ENCODE measurements around the gene APC2.

APC2 gene

DNA sequence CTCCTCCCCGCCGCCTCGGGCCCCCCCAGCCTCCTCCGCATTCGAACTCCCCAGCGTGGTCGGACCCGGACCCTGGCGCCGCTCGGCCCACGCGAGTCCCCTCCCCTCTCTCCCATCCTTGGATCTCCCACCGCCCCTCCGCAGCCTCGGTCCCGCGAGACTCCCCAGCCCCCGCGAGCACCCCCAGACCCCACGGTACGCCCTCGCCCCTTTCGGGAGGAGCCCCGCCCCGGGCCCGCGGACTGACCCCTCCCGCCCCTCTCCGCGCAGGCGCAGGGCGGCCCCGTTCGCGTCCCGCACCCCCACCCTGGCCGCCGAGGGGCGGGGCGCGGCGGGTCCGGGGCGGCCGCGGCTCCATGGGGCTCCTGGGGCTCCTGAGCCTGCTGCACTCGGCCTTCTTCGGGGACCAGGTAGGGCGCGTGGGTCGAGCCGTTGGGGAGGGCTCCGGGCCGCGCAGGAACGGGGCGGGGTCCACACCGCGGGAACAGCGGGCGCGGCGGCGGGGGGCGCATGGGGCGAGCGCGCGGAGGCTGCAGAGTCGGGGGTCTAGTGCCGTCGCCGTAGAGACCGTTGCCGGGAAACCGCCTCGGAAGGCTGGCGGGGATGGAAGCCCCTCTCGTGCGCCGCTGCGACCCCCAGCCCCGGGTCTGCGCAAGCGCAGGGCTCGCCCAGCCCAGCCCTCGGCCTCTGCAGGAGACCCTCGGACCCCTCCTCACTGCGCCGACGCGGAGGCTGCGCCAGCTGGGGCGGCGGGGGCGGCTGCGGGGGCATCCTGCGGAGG lies 3.8 kb upstream of the APC2 start:
- FAIRE-seq, result no peak
- DNase-seq (ENCODE audit: low spot score), result peak; percentile 84

DNA sequence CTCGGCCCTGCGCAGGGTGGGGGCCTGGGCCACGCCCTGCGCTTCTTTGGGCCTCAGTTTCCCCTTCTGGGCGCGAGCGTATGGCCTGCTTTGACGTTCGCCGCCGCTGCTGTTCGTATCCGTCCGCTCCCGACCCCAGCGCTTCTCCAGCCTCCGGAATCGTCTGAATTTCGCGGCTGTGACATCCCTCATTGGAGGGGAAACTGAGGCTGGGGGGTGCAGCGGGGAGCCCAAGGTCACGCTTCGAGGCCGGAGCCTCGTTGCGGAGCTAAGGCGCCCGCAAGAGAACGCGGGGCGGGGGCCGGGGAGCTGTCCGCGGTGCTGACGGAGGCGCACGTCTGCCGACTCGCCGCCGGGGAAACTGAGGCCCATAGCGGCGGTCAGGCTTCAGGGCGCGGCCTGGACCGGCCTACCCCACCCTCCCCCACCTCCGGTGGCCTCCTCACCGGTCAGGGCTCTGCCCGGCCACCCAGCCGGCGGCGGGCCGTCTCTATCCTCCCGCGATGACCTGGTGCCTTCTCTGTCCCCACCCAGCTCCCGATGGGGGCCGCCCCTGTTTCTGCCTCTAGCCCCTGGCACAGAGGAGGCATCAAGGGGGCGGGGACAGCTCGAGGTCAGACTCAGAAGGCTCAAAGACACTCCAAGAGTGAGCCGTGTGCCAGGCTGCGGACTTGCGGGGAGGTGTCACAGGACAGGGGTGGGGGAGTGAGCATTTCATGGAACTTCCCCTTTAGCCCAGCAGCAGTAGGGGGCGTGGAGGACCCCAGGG lies 3.0 kb upstream of the APC2 start:
- no peak for FAIRE-seq
- peak; percentile 30 for DNase-seq (ENCODE audit: low spot score)

DNA sequence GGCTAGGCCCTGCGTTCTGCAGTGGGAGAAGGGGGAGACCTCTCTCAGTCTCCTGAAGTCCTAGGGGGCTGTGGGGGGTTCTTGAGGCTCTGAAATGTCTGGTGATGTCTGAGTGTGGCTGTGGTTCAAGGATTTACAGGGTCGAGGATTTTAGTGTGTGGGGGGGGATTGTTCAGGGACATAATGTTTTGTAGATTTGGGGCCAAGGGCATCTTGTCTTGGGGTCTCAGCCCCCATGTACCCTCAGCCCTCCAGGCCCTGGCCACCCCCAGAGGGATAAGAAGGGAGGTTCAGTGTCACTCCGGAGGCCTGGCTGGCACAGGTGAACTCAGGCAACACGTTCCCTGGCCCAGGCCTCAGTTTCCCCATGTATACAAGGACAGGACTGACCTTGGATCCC lies 2.4 kb upstream of the APC2 start:
- DNase-seq (ENCODE audit: low spot score) (no peak), FAIRE-seq (no peak)

DNA sequence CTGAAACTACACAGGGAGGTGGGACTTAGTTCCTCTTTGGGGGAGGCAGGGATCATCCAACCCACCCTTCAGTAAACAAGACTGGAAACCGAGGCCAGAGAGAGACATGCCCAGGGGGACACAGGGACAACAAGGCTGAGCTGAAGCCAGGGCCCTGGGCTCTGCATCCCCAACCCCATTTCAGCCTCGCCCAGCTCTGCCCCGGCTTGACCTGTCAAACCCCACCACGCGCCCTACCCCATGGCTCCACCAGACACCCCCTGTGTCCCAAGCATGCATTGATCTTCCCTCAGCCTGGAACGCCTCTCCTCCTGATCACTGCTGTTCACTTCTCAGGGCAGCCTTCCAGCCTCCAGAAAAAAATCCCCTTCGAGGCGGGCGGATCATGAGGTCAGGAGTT lies 2.0 kb upstream of the APC2 start:
- DNase-seq (ENCODE audit: low spot score), result no peak
- FAIRE-seq, result no peak

DNA sequence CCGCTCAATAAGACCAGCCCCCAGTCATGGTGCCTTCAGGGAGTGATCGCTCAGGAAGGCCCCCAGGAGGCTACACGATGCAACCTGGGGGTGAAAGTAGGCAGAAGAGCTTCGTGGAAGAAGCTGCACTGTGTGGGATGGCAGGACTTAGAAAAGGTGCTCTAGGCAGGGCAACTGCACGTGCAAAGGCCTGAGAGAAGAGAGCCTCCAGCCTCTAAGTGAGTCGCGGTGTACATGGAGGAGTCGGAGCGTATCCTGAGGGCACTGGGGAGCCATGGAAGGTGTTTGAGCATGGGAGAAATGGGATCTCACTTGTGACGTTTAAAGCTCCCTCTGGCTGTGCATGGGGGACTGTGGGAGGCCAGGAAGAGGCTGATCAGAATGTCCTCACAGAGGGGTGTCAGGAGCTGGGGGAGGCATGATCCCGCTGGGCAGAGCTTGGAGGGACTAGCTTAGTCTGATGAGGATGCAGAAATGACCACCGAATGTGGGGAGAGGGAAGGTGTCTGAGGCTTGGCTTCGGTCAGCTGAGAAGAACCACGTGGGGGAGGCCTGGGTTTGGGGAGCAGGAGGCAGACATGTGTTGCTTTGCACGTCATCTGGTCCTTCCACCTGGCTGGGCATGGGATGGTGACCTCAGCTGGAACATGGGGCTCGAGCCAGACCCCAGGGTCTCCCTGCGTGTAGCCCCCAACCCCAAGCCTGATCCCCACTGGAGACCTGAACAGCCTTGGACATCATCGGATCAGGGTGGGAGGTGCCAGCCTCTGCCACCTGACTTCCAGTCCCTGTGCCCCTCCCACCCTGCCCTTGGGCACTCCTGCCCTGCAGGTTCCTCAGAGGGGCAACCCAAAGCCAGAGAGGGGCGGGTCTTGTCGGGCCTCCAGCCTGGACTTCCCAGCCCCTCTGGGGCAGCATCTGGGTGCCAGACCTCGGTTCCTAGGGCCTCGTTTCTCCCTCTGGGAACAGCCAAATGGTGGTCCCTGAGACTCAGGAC lies 1.1 kb downstream of the APC2 start:
- DNase-seq (ENCODE audit: low spot score) (no peak), FAIRE-seq (no peak)

DNA sequence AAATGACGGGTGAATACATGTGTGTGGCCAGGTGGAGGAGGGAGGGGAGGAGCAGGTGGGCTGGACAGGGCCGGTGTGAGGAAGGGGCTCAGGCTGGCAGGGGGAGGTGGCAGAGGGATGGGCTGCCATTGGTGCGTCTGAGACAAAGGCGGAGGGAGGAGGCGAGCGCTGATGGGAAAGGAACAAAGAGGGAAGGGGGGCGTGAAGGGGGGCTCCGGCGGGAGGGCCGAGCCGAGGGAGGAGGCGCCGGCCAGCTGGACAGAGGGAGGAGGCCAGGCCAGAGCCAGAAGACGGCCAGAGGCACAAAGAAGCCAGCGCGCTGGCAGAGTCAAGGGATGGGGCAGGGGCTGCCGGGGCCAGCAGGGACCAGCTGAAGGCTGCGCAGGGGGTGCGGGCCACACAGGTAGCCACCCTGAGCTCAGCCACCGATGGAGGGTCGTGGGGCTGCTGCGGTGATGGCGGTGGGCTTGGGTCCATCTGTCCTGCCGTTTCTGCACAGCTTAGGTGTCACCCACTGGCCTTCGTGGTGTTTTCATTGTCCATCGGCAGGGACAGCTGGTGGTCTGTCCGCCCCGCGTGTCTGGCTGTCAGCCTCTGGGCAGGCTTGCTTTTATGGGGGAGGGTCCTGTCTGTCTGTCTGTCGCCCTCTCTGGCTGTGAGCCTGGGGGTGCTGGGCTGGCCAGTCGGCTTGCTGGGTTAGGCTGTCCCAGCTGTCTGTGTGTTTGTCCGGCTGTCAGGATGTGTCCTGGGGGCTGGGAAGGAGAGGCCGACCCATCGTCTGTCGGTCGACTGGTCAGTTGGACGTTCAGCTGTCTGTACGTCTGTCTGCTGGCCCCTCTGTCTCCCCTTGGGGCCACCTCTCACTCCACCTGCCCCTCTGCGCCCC lies 2.2 kb downstream of the APC2 start:
- no peak for FAIRE-seq
- no peak for DNase-seq (ENCODE audit: low spot score)

DNA sequence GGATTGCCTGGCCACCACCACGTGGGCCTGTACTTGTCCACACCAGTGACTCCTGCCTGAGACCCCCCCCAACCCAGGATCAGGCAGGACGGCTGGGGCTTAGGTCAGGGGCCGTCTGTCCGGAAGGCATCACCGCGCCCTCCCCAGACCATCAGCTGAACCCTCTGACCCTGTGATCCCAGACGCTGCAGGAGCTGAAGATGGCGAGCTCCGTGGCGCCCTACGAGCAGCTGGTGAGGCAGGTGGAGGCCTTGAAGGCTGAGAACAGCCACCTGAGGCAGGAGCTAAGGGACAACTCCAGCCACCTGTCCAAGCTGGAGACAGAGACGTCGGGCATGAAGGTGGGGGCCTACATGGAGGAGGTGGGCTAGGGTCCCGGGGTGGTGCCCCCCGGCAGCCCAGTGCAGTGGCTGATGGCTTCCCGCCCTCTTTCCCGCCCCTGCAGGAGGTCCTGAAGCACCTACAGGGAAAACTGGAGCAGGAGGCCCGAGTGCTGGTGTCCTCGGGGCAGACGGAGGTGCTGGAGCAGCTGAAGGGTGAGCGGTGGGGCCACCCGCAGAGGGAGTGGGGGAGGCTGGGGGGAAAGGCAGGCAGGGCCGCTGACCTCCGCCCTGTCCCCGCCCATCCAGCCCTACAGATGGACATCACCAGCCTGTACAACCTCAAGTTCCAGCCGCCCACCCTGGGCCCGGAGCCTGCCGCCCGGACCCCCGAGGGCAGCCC lies 3.0 kb downstream of the APC2 start:
- FAIRE-seq (no peak), DNase-seq (ENCODE audit: low spot score) (no peak)

DNA sequence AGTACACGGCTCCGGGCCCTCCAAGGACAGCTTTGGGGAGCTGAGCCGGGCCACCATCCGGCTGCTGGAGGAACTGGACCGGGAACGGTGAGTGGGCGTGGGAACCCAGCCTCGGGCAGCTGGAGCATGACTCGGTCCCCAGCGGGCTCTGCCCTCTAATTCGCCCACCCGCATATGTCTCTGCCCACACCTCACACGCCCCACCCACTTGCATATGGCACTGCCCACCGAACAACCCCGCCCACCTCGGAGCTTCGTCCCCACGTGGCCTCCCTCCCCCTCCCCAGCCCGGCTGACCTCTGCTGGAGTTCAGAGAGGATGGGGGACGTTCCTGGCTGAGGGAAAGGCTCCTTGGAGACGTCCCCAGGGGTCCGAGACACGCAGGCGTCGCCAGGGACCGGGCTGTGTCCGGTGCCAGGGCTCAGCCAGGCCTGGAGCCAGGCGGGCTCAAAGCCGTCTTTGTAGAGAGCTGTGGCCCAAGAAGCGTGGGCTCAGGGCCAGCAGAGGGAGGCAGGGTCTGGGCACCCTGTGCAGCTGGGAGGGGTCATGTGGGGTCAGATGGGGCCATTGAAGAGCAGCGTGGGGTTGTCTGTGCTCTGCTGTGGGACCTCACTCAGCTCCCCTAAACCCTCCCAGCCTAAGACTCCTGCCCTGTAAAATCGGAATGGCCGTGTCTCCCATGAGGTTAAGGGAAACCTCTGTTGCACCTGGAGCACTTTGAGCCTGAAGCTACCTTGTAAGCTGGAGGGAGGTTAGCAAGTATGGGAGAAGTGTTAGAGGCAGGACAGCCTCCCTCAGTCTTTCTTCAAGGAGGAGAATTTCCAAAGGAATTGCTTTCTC lies 3.8 kb downstream of the APC2 start:
- no peak for FAIRE-seq
- peak; percentile 71 for DNase-seq (ENCODE audit: low spot score)

DNA sequence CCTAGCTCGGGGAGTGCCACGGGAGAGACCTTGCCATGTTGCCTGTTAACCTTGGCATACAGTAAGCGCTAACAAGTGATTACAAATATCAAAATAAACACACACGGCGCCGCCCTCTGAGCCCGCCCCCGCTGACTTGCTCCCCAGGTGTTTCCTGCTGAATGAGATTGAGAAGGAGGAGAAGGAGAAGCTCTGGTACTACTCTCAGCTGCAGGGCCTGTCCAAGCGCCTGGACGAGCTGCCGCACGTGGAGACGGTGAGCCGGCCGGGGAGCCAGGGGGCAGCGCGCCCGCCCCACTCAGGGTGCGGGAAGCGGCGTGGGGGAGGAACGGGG lies 5.0 kb downstream of the APC2 start:
- no peak for DNase-seq (ENCODE audit: low spot score)
- no peak for FAIRE-seq

DNA sequence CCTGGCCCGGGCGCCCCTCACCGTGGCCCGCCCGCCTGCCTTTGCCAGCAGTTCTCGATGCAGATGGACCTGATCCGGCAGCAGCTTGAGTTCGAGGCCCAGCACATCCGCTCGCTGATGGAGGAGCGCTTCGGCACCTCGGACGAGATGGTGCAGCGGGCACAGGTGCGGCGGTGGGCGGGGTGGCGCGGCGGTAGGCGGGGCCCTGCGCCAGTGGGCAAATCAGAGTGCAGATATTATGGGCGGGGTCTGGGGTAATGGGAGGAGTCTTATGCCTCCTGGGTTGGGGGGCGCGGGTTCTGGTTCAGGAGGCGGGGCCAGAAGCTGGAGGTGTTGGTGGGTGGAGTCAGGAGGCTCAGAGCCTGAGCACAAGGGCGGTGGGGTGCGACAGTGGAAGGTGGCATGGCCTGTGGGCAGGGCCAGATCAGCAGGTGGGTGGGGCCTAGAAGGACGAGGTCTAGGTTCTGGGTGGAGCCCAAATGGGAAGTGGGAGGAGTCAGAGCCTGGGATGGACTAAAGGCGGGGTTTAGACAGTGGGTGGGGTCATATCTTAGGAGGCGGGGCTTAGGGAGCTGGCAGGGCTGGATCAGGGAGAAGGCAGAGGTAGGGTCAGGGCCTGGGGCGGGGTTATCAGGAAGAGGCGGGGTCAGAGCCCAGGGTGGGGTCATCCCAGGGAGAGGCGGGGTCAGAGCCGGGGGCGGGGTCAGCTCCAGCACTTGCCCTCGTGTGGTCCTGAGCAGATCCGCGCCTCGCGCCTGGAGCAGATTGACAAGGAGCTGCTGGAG lies 5.6 kb downstream of the APC2 start:
- no peak for FAIRE-seq
- peak; percentile 53 for DNase-seq (ENCODE audit: low spot score)

DNA sequence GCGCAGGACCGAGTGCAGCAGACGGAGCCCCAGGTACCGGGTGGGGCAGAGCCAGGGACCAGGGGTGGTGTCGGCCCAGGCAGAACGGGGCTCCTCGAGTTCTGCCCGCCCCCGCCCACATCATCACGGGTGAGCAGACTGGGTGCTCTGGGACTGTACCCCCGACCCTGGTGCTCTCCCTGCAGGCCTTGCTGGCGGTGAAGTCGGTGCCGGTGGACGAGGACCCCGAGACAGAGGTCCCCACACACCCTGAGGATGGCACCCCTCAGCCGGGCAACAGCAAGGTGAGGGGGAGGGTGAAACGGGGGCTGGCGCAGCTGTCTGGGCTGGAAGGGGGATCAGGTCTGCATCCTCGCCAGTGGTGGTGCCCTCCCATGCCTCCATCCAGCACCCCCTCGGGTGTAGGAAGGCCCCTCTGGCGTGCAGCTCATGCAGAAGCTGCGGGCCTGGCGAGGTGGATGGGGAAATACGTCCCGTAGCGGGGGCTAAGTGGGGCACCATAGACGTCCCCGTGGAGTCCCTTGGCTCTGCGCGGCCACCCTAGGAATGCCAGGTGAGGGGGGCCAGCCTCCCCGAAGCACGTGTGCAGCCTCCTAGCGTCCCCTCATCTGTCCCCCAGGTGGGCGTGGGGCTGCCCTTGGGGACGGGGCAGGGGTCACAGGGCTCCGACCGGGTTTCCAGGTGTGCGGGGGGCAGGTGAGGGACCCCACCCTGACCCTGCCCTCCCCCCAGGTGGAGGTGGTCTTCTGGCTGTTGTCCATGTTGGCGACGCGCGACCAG lies 6.4 kb downstream of the APC2 start:
- FAIRE-seq (no peak), DNase-seq (ENCODE audit: low spot score) (no peak)

DNA sequence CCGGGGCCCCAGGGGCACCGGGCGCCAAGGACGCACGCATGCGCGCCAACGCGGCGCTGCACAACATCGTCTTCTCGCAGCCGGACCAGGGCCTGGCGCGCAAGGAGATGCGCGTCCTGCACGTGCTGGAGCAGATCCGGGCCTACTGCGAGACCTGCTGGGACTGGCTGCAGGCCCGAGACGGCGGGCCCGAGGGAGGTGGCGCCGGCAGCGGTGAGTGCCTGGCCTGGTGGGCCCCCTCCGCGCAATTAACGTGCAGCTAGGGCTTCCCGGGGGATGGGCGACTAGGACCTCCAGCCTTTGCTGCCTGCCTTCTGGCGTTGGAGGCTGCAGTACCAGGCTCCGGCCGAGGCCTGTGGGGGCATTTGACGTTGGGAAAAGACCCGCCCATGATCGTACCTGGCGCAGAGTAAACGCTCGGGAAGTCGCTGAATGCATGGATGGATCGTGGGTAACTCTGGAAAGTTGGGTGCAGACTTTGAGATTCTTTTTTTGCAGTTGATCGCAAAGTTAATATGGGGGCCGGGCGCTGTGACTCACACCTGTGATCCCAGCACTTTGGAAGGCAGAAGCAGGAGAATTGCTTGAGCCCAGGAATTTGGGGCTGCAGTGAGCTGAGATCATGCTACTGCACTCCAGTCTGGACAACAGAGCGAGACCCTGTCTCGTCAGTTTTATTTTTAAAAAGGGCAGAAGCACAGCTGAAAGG lies 7.3 kb downstream of the APC2 start:
- FAIRE-seq, result no peak

DNA sequence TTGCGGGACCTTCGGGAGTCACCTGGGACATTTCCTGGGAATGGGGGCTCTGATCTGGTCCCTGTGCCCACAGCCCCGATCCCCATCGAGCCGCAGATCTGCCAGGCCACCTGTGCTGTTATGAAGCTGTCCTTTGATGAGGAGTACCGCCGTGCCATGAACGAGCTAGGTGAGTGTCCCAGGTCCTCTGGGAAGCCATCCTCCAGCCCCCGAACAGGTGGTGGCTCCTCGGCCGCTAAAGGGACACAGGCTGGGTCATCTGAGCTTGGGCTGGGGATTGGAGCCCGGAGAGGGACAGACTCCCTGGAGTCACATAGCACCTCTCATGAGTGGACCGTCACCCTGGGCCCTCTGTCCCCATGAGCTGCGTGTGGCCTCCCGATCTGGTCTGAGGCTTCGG lies 8.0 kb downstream of the APC2 start:
- FAIRE-seq, result no peak
- DNase-seq (ENCODE audit: low spot score), result no peak

More for the DNA sequence above, 7.3 kb downstream of the APC2 start:
- no peak for DNase-seq (ENCODE audit: low spot score)

DNA sequence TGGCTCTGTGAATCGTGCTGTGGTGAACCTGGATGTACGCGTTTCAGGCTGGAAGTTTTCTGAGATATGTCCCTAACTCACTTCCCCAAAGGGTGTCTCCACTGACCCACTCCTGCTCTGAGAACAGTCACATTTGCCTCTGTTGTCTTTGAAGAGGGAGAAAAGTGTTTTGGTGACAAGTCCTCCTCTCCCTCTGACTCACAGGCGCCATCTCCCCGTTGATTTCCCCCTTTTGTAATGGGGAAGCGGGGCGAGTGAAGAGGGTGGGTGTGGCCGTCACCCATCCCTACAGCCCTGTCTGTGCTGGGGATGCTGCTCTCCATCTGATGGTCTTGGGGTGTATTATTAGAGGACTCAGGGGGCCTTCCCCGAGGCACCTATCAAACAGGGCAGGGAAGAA lies 9.6 kb downstream of the APC2 start:
- DNase-seq (ENCODE audit: low spot score) (no peak), FAIRE-seq (no peak)

DNA sequence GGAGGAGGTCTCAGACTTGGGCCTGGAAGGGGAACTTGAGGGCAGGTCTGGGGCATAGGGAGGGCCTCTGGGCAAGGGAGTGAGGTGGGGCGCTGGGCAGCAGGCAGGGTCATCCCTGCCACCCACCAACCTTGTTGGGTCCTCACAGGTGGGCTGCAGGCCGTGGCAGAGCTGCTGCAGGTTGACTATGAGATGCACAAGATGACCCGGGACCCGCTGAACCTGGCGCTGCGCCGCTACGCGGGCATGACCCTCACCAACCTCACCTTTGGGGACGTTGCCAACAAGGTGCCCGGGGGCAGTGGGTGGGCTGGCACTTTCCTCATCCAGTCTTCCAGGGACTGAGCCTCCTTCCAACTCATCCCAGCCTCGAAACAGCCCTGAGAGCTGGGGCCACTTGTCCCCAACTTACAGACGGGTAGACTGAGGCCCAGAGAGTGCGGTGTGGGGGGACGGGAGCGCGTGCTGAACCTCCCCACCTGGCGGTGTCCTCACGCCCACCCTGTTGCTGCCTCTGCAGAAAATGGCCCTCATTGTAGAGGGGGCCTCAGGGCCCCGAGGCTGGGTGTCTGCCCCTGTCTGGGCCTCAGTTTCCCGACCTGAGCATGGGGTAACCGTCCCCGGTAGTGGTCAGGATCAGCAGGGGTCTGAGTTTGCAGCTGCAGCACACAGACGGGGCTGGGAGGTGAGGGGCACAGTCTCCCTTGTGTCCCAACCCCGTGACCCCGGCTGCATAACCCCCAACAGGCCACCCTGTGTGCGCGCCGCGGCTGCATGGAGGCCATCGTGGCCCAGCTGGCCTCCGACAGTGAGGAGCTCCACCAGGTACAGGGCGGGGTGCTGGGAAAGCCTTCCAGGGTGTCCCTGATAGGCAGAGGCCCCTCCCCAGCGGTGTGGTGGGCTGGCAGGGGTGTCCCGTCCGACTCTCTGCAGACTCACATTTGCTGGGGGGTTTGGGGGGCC lies 10.4 kb downstream of the APC2 start:
- DNase-seq (ENCODE audit: low spot score) (no peak), FAIRE-seq (no peak)

DNA sequence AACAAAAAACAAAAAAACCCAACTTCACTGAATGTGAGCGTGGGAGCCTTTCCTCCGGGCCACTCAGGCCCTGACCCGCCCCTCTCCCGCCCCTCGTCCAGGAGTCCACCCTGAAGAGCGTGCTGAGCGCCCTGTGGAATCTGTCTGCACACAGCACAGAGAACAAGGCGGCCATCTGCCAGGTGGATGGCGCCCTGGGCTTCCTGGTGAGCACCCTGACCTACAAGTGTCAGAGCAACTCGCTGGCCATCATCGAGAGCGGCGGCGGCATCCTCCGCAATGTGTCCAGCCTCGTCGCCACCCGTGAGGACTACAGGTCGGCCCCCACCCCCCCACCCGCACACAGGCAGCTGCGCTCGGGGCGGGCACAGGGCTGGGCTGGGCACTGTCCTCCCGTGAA lies 11.9 kb downstream of the APC2 start:
- FAIRE-seq, result no peak

More for the DNA sequence above, 11.9 kb downstream of the APC2 start:
- no peak for DNase-seq (ENCODE audit: low spot score)

Measured in urothelium cell line (cell line).